ENCODE results near the gene PTRH2. TPM values are rescaled to one million over a fixed set of nuclear protein-coding genes. Genes with fewer than 3 reads are reported as not detected.

The PTRH2 gene
- total RNA-seq, 1 experiment from 2014 or later = 40.8 TPM

DNA sequence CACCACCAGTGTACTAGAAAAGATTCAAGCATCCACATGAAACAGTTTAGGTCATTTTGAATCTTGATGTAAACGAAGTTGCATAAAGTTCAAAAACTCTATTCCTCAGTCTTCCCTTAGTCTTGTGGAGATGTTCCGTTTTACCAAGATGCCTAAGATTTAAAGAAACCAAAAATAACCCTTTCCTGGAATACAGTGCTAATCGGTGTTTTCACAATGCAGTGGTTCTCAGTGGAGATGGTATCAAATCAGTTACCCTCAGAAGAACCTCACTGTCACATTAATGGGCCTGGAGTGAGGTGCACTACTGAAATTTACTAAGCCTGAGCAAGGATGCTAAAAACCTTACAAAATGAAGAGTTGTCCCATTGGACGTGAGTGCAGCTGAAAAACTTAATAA lies 9.1 kb downstream of the PTRH2 start:
- no peak overlapping the region for H4K91ac ChIP-seq (ENCODE audit: insufficient read length, low read depth, low read length)
- H3K9ac ChIP-seq (ENCODE audit: extremely low read depth, insufficient read length, low read length) = no peak overlapping the region
- H2BK12ac ChIP-seq (ENCODE audit: insufficient read length, low read depth, low read length) = no peak overlapping the region
- H2BK5ac ChIP-seq (ENCODE audit: insufficient read length, low read length) = no peak overlapping the region
- no peak overlapping the region for H2BK20ac ChIP-seq (ENCODE audit: low read depth, low read length, poor library complexity, severe bottlenecking)
- H4K5ac ChIP-seq (ENCODE audit: insufficient read length, low read depth, low read length) = no peak overlapping the region
- H2BK15ac ChIP-seq (ENCODE audit: low read depth, low read length) = no peak overlapping the region
- no peak overlapping the region for H3K56ac ChIP-seq (ENCODE audit: insufficient read length, low read depth, low read length)
- no peak overlapping the region for H3K4me2 ChIP-seq (ENCODE audit: insufficient read depth, insufficient read length, low read length)
- H3K4me1 ChIP-seq (ENCODE audit: insufficient read depth, low read length) = no peaks in the 10 kb centered on the region
- no peaks in the 10 kb centered on the region for H3K9me3 ChIP-seq (ENCODE audit: control insufficient read depth, low read depth, low read length)
- no peaks in the 10 kb centered on the region for H3K27me3 ChIP-seq (ENCODE audit: insufficient read depth, low read length)
- no peaks in the 10 kb centered on the region for H3K9me3 Mint-ChIP-seq
- H3K4ac ChIP-seq (ENCODE audit: low read depth, low read length) = no peak overlapping the region
- TF ChIP-seq CTCF (conservative IDR thresholded peaks at IDR 0.05) = no peak
- DNase-seq = no peak
- H2BK120ac ChIP-seq (ENCODE audit: low read depth, low read length, poor library complexity, severe bottlenecking) = no peak overlapping the region
- H3K14ac ChIP-seq (ENCODE audit: insufficient read depth, low read length) = no peak overlapping the region
- WGBS (ENCODE audit: extremely low coverage, insufficient read length, low lambda C conversion rate) = no CpG with 5 or more reads among the region's 4 CpGs
- no peak overlapping the region for H2AFZ ChIP-seq (ENCODE audit: low read length)
- no peak overlapping the region for H2AK5ac ChIP-seq (ENCODE audit: insufficient read length, low read length)
- no peak overlapping the region for H3K4me3 Mint-ChIP-seq
- no peak overlapping the region for H3K18ac ChIP-seq (ENCODE audit: insufficient read length, low read depth, low read length)
- H4K20me1 ChIP-seq (ENCODE audit: control insufficient read depth, insufficient read depth, insufficient read length) = no peaks in the 10 kb centered on the region
- H3K79me2 ChIP-seq (ENCODE audit: insufficient read depth, low read length) = peaks cover 25% of the 10 kb centered on the region; the same call in 1 of the 2 replicates
- H3K27ac Mint-ChIP-seq = peak overlapping the region in 1 of 3 experiments; percentile 67; a peak in 2 of 7 replicates
- peaks cover 8% of the 10 kb centered on the region for H3K79me1 ChIP-seq (ENCODE audit: insufficient read depth, low read depth, low read length, poor library complexity, severe bottlenecking)
- H4K8ac ChIP-seq (replicated peaks; ENCODE audit: insufficient read length, low read depth, low read length) = no peak overlapping the region
- H3K23me2 ChIP-seq (ENCODE audit: insufficient read length, low read depth, low read length, poor library complexity, severe bottlenecking) = no peaks in the 10 kb centered on the region
- no peak overlapping the region for H3T11ph ChIP-seq (ENCODE audit: low read length)
- no peak overlapping the region for H3K23ac ChIP-seq (ENCODE audit: insufficient read length, low read depth, low read length)
- H3K4me1 Mint-ChIP-seq = peaks cover 10 to 25% of the 10 kb centered on the region in 2 experiments
- no peak overlapping the region for H3K27ac ChIP-seq (ENCODE audit: insufficient read length, low read depth, low read length)
- H3K36me3 Mint-ChIP-seq (ENCODE audit: insufficient read depth in 1 of 3, low read depth in 3 of 3) = peaks cover 16 to 67% (median 56%) of the 10 kb centered on the region in 3 experiments; a peak in 6 of 7 replicates
- H3K27me3 Mint-ChIP-seq (ENCODE audit: low read depth) = no peaks in the 10 kb centered on the region
